Middle frontal gyrus (tissue), 1 donor: ENCODE data around the gene S100A12.

ENCODE experiments used
- DNase-seq: peaks from one replicate; pipeline ENCODE4 v3.0.0-alpha.2; 2015; ENCODE audit warnings: low spot score; ENCODE audit errors: extremely low spot score

Gene S100A12

GRCh38 chr1:153397051-153397923, 21.9 kb upstream of the S100A12 start:
- no peak for DNase-seq

- no peak for DNase-seq
Measured at GRCh38 chr1:153396461-153396860, 21.0 kb upstream of the S100A12 start.

- DNase-seq: no peak
Measured at GRCh38 chr1:153395776-153396175, 20.4 kb upstream of the S100A12 start.

- DNase-seq: no peak
Measured at GRCh38 chr1:153395136-153395685, 19.8 kb upstream of the S100A12 start.

- no peak for DNase-seq
Measured at GRCh38 chr1:153394391-153394790, 19.0 kb upstream of the S100A12 start.

- no peak for DNase-seq
Measured at GRCh38 chr1:153393926-153394325, 18.5 kb upstream of the S100A12 start.

- DNase-seq: no peak
Measured at GRCh38 chr1:153392822-153393221, 17.4 kb upstream of the S100A12 start.

GRCh38 chr1:153392258-153392657, 16.8 kb upstream of the S100A12 start:
- DNase-seq: no peak

GRCh38 chr1:153390938-153391710, 15.7 kb upstream of the S100A12 start, which contains the start of gene S100A8:
Gene S100A8 (minus strand): TSS chr1:153391073. CDS start chr1:153390535, 538 bp downstream.
- DNase-seq: no peak

GRCh38 chr1:153389973-153390879, 14.8 kb upstream of the S100A12 start:
- DNase-seq: no peak

GRCh38 chr1:153389401-153389800, 14.0 kb upstream of the S100A12 start:
- no peak for DNase-seq

GRCh38 chr1:153387785-153388184, 12.4 kb upstream of the S100A12 start:
- DNase-seq: no peak

GRCh38 chr1:153387001-153387400, 11.6 kb upstream of the S100A12 start:
- no peak for DNase-seq

GRCh38 chr1:153386500-153386901, 11.1 kb upstream of the S100A12 start:
- no peak for DNase-seq

GRCh38 chr1:153384958-153385580, 9.6 kb upstream of the S100A12 start:
- DNase-seq: no peak

- no peak for DNase-seq
Measured at GRCh38 chr1:153380711-153381110, 5.3 kb upstream of the S100A12 start.

- DNase-seq: no peak
Measured at GRCh38 chr1:153379591-153379990, 4.2 kb upstream of the S100A12 start.

GRCh38 chr1:153374071-153374470, 1.4 kb downstream of the S100A12 start:
- DNase-seq: no peak

GRCh38 chr1:153372571-153372970, 2.9 kb downstream of the S100A12 start:
- no peak for DNase-seq

GRCh38 chr1:153371231-153371630, 4.2 kb downstream of the S100A12 start:
- DNase-seq: no peak

GRCh38 chr1:153370146-153370545, 5.3 kb downstream of the S100A12 start:
- no peak for DNase-seq
